Measurements from ENCODE around the gene SLAMF9. TPM values are rescaled to one million over a fixed set of nuclear protein-coding genes. Genes with fewer than 3 reads are reported as not detected.

SLAMF9 gene
- total RNA-seq (2014; rRNA removed; shearing (Covaris generic)), result 10.7 and 15.9 TPM in 2 replicates
- 20.2 and 23.0 TPM in 2 replicates for polyA plus RNA-seq (2015; cell fraction: cytosol; rRNA removed)
- polyA plus RNA-seq (2015; cell fraction: nucleus; rRNA removed), result 10.3 and 11.8 TPM in 2 replicates

DNA sequence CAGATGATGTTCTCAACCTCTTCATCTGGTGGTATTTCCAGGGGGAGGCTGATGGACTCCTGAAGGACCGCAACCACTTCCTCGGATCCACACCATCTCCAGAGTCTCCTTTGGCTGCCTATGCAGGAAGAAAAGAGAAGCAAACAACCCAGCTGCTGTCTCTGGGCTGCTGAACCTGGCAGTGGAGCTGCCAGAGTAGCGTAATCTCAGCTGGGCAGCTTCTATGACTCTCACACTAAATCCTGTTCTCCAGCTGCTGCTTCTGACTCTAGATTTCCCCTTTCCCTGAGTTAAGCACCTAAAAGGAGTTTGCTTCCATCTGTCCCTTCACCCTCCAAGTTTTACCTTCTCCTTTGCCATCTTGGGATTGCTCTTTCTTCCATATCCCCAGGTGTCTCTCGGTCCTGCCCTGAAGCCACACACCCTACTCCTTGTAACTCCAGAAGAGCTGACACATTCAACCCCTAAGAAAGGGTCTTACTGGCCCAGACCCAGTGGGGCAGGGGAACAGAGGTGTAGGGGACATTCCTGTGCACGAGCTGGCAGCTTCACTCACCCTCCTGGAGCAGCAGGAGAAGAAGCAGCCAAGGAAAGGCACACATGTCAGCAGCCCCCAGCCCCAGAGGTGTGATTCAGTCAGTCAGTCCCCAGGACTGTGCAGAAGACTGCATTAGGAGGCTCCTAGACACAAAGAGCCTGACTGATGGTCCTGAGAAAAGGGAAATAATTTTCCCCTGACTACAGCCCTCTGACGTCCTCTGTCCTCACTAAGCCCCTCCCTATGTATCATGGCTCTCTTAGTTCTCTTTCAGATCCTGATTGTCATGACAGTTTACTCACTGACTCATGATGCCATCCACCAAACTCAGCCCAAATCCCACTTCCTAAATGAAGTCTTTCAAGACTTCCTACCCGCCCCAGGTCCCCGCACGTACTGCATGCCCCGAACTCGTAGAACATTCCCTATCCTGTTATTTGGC lies at the start of gene SLAMF9:
SLAMF9 (minus strand) TSS at position 702 of the 980 bp plus-strand sequence; CDS start at position 602, 100 bp downstream.
- peak; percentile 92 for DNase-seq (ENCODE audit: low read depth)

- no peak for DNase-seq (ENCODE audit: low read depth)
Observed at GRCh38 chr1:160001440-160001839, 47.4 kb upstream of the SLAMF9 start.

DNA sequence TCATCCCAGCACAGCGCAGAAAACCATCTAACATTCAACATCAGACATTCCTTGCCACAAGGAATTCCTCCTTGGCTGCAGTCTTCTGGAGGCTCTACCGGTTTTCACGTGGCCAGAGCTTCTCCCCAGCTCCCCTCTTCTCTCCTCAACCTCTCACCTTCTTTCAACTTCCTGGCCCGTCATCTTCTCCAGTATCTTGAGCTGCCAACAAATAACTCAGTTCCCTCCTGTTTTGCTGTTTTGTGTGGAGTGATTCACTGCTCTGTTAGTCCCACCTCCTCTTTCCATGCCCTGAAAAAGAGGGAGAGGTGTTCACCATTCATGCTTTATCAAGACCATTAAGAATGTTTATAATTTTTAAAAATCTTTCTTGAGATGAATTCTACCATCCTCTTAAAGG lies 45.2 kb upstream of the SLAMF9 start:
- peak; percentile 71 for DNase-seq (ENCODE audit: low read depth)

- DNase-seq (ENCODE audit: low read depth), result peak; percentile 97
Observed at GRCh38 chr1:159996653-159997052, 42.6 kb upstream of the SLAMF9 start.

DNA sequence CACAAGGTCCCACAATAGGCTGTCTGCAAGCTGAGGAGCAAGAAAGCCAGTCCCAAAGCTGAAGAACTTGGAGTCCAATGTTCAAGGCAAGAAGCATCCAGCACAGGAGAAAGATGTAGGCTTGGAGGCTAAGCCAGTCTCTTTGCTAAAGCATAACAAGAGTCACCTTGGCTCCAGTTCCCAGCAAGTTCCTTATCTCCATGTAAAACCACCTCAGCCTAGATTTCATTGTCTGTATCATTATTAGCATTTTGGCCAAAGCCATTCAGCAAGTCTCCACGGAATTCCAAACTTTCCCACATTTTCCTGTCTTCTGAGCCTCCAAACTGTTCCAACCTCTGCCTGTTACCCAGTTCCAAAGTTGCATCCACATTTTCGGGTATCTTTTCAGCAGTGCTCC lies 40.9 kb upstream of the SLAMF9 start:
- no peak for DNase-seq (ENCODE audit: low read depth)

DNA sequence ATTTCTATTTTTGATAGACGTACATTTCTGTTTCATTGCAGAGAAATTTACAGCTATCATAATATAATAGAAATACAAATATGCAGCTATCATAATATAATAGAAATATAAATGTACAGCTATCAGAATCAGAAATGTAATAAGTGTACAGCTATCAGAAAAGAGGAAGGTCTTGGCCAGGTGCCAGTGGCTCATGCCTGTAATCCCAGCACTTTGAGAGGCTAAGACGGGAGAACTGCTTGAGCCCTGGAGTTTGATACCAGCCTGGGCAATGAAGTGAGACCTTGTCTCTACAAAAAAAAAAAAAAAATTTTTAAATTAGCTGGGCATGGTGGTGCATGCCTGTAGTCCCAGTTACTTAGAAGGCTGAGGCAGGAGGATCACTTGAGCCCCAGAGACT lies 39.9 kb upstream of the SLAMF9 start:
- no peak for DNase-seq (ENCODE audit: low read depth)

GRCh38 chr1:159992161-159992560 lies 38.1 kb upstream of the SLAMF9 start:
- no peak for DNase-seq (ENCODE audit: low read depth)

GRCh38 chr1:159991513-159991912 lies 37.5 kb upstream of the SLAMF9 start:
- DNase-seq (ENCODE audit: low read depth), result peak; percentile 44

DNA sequence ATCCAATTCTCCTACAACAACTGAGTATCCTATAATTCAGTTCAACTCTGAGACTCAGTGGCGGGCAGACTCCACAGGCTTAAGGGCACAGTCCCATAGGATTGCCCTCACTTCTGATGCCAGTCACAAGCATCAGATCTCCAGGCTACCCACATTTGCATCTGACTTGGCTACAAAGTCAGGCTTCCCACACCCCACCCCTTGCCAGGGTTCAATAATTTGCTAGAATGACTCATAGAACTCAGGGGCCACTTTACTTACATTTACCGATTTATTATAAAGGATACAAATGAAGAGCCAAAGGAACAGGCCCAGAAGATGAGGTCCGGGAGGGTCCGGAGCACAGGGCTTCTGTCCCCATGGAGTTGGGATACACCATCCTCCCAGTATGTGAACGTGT lies 36.0 kb upstream of the SLAMF9 start:
- DNase-seq (ENCODE audit: low read depth), result no peak

- DNase-seq (ENCODE audit: low read depth), result no peak
Observed at GRCh38 chr1:159989581-159989980, 35.5 kb upstream of the SLAMF9 start.

DNA sequence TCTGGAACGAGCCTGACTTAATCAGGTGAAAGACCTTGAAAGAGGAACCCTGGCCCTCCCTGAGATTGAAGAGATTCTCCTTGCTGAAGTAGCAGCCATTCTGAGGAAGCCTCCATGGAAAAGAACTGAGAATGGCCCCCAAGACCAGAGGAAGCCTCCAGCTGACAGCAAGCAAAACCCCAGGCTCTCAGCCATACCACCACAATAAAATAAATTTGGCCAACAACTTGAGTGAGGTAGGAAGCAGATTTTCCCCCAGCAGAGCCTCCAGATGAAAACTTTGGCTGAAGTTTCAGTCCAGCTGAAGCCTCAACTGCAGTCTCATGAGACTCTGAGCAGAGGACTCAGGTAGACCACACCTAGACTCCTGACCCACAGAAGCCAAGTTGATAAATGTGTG lies 34.0 kb upstream of the SLAMF9 start:
- no peak for DNase-seq (ENCODE audit: low read depth)

GRCh38 chr1:159987186-159987585 lies 33.1 kb upstream of the SLAMF9 start:
- no peak for DNase-seq (ENCODE audit: low read depth)

DNA sequence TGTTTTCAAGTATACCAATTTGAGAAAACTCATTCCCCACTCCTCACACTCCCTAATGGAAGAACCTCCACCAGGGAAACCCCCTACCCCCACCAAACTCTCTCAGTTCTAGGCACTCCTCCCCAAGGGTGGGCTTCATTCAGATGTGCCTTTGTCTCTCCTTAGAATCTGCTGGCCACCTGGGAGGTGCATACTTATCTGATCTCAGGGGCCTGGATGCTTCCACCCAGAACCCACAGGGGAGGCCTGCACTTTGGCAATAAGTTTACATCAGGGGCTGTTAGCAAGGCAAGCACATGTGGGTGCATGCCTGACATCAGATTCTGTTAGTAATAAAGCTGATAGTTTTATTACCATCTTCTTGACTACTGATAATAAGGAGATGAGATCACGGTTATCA lies 32.5 kb upstream of the SLAMF9 start:
- no peak for DNase-seq (ENCODE audit: low read depth)

- no peak for DNase-seq (ENCODE audit: low read depth)
Observed at GRCh38 chr1:159986093-159986492, 32.1 kb upstream of the SLAMF9 start.

DNA sequence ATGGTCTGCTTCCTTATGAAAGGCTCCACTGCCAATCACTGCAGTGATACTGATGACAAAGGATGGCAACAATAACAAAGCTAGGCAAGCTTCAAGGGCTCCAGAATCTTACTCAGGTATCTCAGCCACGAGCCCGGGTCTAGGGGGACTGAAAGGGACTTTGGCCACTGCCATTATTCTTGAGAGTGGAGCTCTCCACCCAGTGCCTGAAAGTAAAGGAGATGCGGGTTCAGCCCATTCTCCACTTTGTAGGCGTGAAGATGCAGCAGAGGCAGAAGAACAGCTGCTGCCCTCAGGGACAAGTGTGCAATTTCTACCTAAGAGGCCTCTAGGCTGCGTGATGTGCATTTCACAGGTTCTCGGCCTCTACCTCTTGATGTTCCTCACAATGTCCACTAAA lies 31.4 kb upstream of the SLAMF9 start:
- DNase-seq (ENCODE audit: low read depth), result no peak

DNA sequence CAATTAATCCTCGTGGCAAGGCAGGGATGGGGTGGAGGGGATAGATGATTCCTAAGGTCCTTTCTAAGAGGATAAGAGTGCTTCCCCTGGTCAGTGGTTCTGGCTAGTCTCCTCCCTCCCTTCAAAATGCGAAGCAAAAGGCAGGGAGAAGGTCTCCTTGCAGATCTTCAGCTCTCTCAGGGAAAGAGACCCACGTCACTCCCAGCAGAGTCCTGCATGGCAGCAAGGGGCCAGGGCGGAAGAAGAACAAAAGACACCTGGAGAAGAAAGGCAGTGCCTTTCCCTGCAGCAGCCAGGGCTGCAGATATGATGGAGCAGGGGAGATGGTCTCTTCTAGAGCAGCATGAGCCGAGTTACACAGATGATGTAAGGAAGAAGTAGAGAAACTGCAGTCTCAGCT lies 29.6 kb upstream of the SLAMF9 start:
- no peak for DNase-seq (ENCODE audit: low read depth)

- no peak for DNase-seq (ENCODE audit: low read depth)
Observed at GRCh38 chr1:159982280-159982679, 28.2 kb upstream of the SLAMF9 start.

- no peak for DNase-seq (ENCODE audit: low read depth)
Observed at GRCh38 chr1:159981351-159982055, 27.5 kb upstream of the SLAMF9 start.

GRCh38 chr1:159980786-159981185 lies 26.7 kb upstream of the SLAMF9 start:
- no peak for DNase-seq (ENCODE audit: low read depth)

- no peak for DNase-seq (ENCODE audit: low read depth)
Observed at GRCh38 chr1:159980076-159980475, 26.0 kb upstream of the SLAMF9 start.

DNA sequence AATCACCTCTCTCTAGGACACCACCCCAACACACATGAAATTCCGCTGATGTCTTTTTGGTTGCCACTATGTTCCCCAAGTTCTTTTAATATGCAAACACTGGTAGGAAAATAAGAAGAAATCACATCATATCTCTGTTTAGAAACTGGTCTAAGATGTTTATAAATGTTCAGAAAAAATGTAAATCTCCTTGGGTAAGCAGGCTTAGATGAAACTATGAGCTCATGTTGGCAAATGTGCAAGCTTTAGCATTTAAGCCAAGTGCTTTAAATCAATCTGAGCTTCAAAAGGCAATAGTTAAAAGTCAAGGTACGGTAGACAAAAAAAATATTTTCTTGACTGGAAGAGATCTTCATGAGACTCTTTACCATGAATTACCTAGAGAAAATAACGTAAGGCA lies 25.2 kb upstream of the SLAMF9 start:
- no peak for DNase-seq (ENCODE audit: low read depth)

DNA sequence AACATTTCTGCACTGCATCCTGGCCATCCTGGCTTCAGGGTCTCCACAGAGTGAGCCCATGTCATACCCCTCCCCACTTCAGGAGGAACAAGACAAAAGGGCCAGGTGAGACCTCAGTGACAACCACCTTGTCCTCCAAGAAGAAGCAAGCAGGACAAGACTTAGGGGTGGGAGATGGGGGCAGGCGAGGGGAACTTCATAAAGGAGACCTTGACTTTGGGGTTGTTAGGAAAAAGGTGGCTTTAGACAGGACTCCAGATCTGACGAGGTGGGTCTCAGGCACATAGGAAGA lies 24.0 kb upstream of the SLAMF9 start:
- no peak for DNase-seq (ENCODE audit: low read depth)
